Gastroesophageal sphincter (tissue), 3 donors: ENCODE measurements around the gene SLC6A3.

Experiments used
- CTCF ChIP-seq, 4 experiments: fragments of 200-600 bp in 2 of 4; fragments of 450-650 bp in 2 of 4; sonication (generic) in 1 of 4; IDR thresholded peaks; one replicate each; pipeline ENCODE4 v1.5.1; 2017 to 2019; ENCODE audit warnings: antibody characterized with exemption in 4 of 4, mild to moderate bottlenecking in 2 of 4, moderate library complexity in 2 of 4
- EP300 ChIP-seq: sonication (generic); formaldehyde crosslinking; IDR thresholded peaks from one replicate; pipeline ENCODE4 v1.6.1; 2017; ENCODE audit warnings: antibody characterized with exemption, mild to moderate bottlenecking
- POLR2A ChIP-seq, 2 donors: fragments of 450-650 bp; IDR thresholded peaks; one replicate each; pipeline ENCODE4 v1.6.1; 2017; ENCODE audit warnings: antibody characterized with exemption in 2 of 2, mild to moderate bottlenecking in 2 of 2, moderate library complexity in 1 of 2
- POLR2AphosphoS5 ChIP-seq: sonication (generic); formaldehyde crosslinking; IDR thresholded peaks from one replicate; pipeline ENCODE4 v1.6.1; 2017; ENCODE audit warnings: antibody characterized with exemption

GRCh38 chr5:1423901-1424603, 21.2 kb downstream of the SLC6A3 start:
- TF ChIP-seq CTCF (IDR thresholded peaks at IDR 0.05) (no peak), POLR2A (IDR thresholded peaks at IDR 0.05) (no peak), POLR2AphosphoS5 (no peak), EP300 (no peak)
